ENCODE results near the gene CD22. TPM values are rescaled to one million over a fixed set of nuclear protein-coding genes. Genes with fewer than 3 reads are reported as not detected.

CD22 gene
- total RNA-seq, 1 donor = not detected

- H3K4me3 ChIP-seq (ENCODE audit: low read depth, low read length) = no peak overlapping the region
- no peak for DNase-seq (ENCODE audit: low read depth)
- no peak for TF ChIP-seq CTCF (IDR thresholded peaks at IDR 0.05; ENCODE audit: insufficient read depth, low read length)
These were observed 21.1 kb upstream of the CD22 start for GRCh38 chr19:35307931-35308330.

GRCh38 chr19:35308910-35309309 lies 20.1 kb upstream of the CD22 start:
- no peak overlapping the region for H3K4me3 ChIP-seq (ENCODE audit: low read depth, low read length)
- DNase-seq (ENCODE audit: low read depth) = no peak
- TF ChIP-seq CTCF (IDR thresholded peaks at IDR 0.05; ENCODE audit: insufficient read depth, low read length) = no peak

- TF ChIP-seq CTCF (IDR thresholded peaks at IDR 0.05; ENCODE audit: insufficient read depth, low read length) = no peak
- DNase-seq (ENCODE audit: low read depth) = peak; percentile 14
- no peak overlapping the region for H3K4me3 ChIP-seq (ENCODE audit: low read depth, low read length)
These were observed 19.3 kb upstream of the CD22 start for GRCh38 chr19:35309481-35310279.

- no peak overlapping the region for H3K4me3 ChIP-seq (ENCODE audit: low read depth, low read length)
- DNase-seq (ENCODE audit: low read depth) = no peak
- TF ChIP-seq CTCF (IDR thresholded peaks at IDR 0.05; ENCODE audit: insufficient read depth, low read length) = no peak
These were observed 18.7 kb upstream of the CD22 start for GRCh38 chr19:35310331-35310730.

- no peak overlapping the region for H3K4me3 ChIP-seq (ENCODE audit: low read depth, low read length)
- TF ChIP-seq CTCF (IDR thresholded peaks at IDR 0.05; ENCODE audit: insufficient read depth, low read length) = no peak
- no peak for DNase-seq (ENCODE audit: low read depth)
These were observed 18.0 kb upstream of the CD22 start for GRCh38 chr19:35310811-35311465.

GRCh38 chr19:35311901-35312665 lies 16.9 kb upstream of the CD22 start:
- TF ChIP-seq CTCF (IDR thresholded peaks at IDR 0.05; ENCODE audit: insufficient read depth, low read length) = no peak
- H3K4me3 ChIP-seq (ENCODE audit: low read depth, low read length) = no peak overlapping the region
- no peak for DNase-seq (ENCODE audit: low read depth)
